H1 (cell line): ENCODE measurements around the gene FAM219A.

ENCODE experiments used
- CTCF ChIP-seq, 3 experiments: IDR thresholded peaks; 1 replicate in 2 of 3; 2 replicates in 1 of 3; pipeline versions ENCODE4 v1.5.1 to v1.6.1; 2011; ENCODE audit warnings: low read length in 3 of 3, mild to moderate bottlenecking in 3 of 3, inconsistent platforms in 2 of 3, low read depth in 1 of 3, moderate library complexity in 1 of 3; ENCODE audit not compliant: insufficient read depth in 1 of 3; ENCODE audit errors: control extremely low read depth in 1 of 3
- MAFK ChIP-seq: IDR thresholded peaks from 2 replicates; pipeline ENCODE4 v1.6.1; 2012; ENCODE audit warnings: low read depth, mild to moderate bottlenecking, improper control_type of control experiment, low read length

DNA sequence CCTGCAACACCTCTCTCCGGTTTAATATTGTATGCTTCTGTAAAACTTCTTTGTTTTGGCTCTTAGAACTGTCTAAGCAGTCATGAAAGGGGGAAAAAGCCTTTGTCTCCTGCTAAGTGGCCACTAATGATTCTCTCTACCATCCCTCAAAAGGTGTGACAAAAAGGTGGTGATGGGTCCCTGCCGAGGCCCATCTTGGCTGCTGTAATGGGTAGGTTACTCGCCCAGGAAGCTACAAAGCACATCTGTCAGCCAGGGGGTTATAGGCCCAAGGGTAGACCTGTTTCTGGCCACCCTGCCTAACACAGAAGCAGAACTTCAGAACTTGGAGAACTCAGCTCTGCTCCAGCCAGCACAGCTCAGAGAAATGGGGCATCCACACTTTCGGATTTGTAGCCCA, 1.6 kb downstream of the FAM219A start:
- TF ChIP-seq MAFK (no peak), CTCF (IDR thresholded peaks at IDR 0.05; ENCODE audit: control extremely low read depth in 1 of 3, insufficient read depth in 1 of 3, low read depth in 1 of 3, low read length in 3 of 3) (no peak)
